ENCODE data around the gene HIPK4. TPM values are rescaled to one million over a fixed set of nuclear protein-coding genes. Genes with fewer than 3 reads are reported as not detected.
A peak's percentile ranks its signal among the peaks of the same experiment; 100 is the strongest.

The HIPK4 gene
- total RNA-seq, 6 experiments from 2014 or later, result 0.15 TPM; not detected in 5

DNA sequence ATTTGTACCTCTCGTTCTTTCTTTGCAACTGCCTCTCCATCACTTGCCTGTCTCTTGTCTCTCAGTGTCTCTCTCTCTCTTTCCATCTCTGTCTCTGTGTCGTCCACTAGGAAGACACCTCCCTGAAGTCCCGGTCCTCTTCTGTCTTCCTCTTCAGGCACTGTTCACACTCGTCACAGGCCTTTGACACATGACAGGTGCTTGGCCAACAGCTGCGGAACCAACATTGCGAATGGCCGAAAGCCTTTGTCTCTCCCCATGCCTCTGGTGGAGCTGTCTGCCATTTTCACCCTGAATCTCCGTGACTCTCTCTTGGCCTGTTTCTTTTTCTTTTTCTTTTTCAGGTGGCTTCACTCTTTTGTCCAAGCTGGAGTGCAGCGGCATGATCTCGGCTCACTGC is 2.8 kb downstream of the HIPK4 start:
- no peak overlapping the region for H3K27ac ChIP-seq
- no peak for ATAC-seq
- DNase-seq, result no peak
- intact Hi-C loops (cut with DNase I), result no loop called here
- no peaks in the 10 kb centered on the region for H3K9me3 ChIP-seq
- H3K36me3 ChIP-seq, result no peaks in the 10 kb centered on the region
- WGBS (ENCODE audit: insufficient coverage, low coverage, low lambda C conversion rate, missing lambda C conversion rate), result 88% methylated on average over 7 of the region's 10 CpGs
- no peaks in the 10 kb centered on the region for H3K4me1 ChIP-seq
- no peaks in the 10 kb centered on the region for H3K27me3 ChIP-seq
- H3K4me3 ChIP-seq, result no peak overlapping the region
- TF ChIP-seq, protein P1, sequence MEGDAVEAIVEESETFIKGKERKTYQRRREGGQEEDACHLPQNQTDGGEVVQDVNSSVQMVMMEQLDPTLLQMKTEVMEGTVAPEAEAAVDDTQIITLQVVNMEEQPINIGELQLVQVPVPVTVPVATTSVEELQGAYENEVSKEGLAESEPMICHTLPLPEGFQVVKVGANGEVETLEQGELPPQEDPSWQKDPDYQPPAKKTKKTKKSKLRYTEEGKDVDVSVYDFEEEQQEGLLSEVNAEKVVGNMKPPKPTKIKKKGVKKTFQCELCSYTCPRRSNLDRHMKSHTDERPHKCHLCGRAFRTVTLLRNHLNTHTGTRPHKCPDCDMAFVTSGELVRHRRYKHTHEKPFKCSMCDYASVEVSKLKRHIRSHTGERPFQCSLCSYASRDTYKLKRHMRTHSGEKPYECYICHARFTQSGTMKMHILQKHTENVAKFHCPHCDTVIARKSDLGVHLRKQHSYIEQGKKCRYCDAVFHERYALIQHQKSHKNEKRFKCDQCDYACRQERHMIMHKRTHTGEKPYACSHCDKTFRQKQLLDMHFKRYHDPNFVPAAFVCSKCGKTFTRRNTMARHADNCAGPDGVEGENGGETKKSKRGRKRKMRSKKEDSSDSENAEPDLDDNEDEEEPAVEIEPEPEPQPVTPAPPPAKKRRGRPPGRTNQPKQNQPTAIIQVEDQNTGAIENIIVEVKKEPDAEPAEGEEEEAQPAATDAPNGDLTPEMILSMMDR (IDR thresholded peaks at IDR 0.05), result no peak

DNA sequence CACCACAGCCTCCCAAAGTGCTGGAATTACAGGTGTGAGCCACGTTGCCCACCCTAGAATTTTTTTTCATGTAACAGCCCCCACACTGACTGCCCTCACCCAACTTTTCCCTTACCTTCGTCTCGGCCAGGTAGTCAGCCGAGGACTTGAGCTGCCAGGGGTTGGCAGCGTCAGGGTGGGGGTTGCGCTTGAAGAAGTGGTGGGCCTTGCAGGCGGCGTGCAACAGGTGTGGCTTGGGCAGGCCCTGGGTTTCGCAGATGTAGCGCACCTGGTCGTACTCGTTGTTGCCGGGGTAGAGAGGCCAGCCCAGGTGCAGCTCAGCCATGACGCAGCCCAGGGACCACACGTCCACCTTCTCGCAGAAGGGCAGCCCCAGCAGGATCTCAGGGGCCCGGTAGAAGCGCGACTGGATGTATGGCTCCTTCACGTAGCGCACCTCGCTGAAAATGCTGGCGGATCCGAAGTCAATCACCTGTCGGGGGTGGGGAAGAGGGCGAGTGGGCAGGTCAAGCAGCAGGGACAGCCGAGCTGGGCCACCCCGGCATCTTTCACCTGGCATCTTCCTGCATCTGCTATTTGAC is 6.2 kb downstream of the HIPK4 start:
- WGBS (ENCODE audit: insufficient coverage, low coverage, low lambda C conversion rate, missing lambda C conversion rate), result 95% methylated on average over 15 of the region's 28 CpGs
- intact Hi-C loops (cut with DNase I), result no loop called here
- ATAC-seq (no peak), DNase-seq (no peak)
- TF ChIP-seq, protein P1 (IDR thresholded peaks at IDR 0.05), result no peak
- TF ChIP-seq POLR2A (IDR thresholded peaks at IDR 0.05), result no peak
- H3K27me3 ChIP-seq, result no peaks in the 10 kb centered on the region
- no peak overlapping the region for H3K4me3 ChIP-seq
- H3K4me1 ChIP-seq, result no peaks in the 10 kb centered on the region
- H3K27ac ChIP-seq, result no peak overlapping the region
- H3K9me3 ChIP-seq, result no peaks in the 10 kb centered on the region
- no peaks in the 10 kb centered on the region for H3K36me3 ChIP-seq

DNA sequence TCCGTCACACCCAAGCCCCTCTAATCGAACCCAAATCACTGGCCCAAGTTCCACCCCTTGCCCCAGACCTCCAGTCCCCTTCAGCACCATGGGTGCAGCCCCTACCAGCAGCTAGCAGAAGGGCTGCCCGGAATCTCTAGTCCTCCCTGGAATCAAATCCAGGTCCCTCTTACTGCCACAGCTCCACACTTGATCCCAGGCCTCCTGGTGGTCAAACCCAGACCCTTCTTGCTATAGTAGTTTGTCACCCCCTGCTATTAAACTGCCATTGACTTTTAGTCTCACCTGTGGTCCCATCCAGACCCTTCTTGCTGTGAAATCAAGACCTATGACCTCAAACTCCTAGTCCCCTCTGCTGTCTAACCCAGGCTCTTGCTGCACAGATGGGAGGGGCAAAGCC is 8.7 kb downstream of the HIPK4 start:
- 86% methylated on average over 1 of the region's 3 CpGs for WGBS (ENCODE audit: insufficient coverage, low coverage, low lambda C conversion rate, missing lambda C conversion rate)
- no peaks in the 10 kb centered on the region for H3K9me3 ChIP-seq
- ATAC-seq (no peak), DNase-seq (no peak)
- H3K27me3 ChIP-seq, result no peaks in the 10 kb centered on the region
- H3K4me3 ChIP-seq, result no peak overlapping the region
- H3K36me3 ChIP-seq, result no peaks in the 10 kb centered on the region
- intact Hi-C loops (cut with DNase I), result no loop called here
- TF ChIP-seq, protein P1 (IDR thresholded peaks at IDR 0.05), result no peak
- no peak for TF ChIP-seq POLR2A (IDR thresholded peaks at IDR 0.05)
- H3K27ac ChIP-seq, result no peak overlapping the region
- no peaks in the 10 kb centered on the region for H3K4me1 ChIP-seq

DNA sequence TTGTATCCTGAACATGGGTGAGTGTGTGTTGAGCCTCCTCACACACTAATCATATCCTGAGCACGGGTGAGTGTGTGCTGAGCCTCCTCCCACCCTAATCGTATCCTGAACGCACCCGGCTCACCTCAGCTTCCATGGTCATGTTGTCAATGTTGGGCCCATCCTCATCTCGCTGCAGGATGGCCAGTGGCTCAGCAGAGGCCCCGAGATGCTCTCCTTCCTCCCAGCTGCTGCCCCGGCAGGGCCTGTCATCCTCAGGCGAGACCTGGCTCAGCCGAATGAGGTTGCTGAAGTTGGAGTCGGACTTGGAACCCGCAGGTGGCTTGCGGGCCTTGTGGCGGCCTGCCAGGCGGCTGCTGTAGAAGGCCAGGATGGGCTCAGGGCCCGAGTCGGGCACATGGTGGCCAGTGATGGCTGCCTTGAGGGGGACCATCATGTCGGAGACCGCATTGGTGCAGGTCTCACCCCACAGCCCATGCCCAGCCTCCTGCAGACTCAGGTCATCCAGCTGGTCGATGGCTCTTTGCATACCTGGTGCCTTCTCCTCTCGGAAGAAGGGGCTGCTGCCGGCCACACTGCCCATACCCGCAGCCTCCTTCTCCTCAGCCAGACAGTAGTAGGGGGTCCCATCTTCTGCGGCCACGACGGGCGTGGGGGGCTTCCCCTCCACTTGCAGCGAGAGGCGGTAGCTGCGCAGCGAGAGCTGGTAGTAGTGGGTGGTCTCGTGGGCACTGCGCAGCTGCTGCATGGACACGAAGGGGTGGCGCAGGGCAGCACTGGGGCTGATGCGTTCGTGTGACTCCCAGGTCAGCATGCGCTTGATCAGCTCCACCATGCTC is 9.6 kb downstream of the HIPK4 start:
- H3K27ac ChIP-seq, result no peak overlapping the region
- TF ChIP-seq, protein P1 (IDR thresholded peaks at IDR 0.05), result no peak
- TF ChIP-seq POLR2A (IDR thresholded peaks at IDR 0.05), result no peak
- H3K4me1 ChIP-seq, result no peaks in the 10 kb centered on the region
- intact Hi-C loops (cut with DNase I), result no loop called here
- no peak for DNase-seq
- no peaks in the 10 kb centered on the region for H3K27me3 ChIP-seq
- no peaks in the 10 kb centered on the region for H3K9me3 ChIP-seq
- peak in 1 of 4 donors; percentile 4 for ATAC-seq
- H3K36me3 ChIP-seq, result no peaks in the 10 kb centered on the region
- H3K4me3 ChIP-seq, result no peak overlapping the region
- WGBS (ENCODE audit: insufficient coverage, low coverage, low lambda C conversion rate, missing lambda C conversion rate), result 80% methylated on average over 6 of the region's 37 CpGs

Measured in right lobe of liver (tissue), 6 donors.